HG02623 (cell line): ENCODE results near the gene PCK2.
"Not testable (repeated sequence)": the region's sequence is repeated elsewhere in the genome, so short reads cannot be mapped to it uniquely, and the experiment has no call there.

ENCODE experiments used
- ATAC-seq: cut with Tn5 transposase; IDR thresholded peaks from one replicate; pipeline ENCODE4 v1.9.1; 2021; ENCODE audit warnings: moderate library complexity; ENCODE audit not compliant: unreplicated experiment

Gene PCK2

DNA sequence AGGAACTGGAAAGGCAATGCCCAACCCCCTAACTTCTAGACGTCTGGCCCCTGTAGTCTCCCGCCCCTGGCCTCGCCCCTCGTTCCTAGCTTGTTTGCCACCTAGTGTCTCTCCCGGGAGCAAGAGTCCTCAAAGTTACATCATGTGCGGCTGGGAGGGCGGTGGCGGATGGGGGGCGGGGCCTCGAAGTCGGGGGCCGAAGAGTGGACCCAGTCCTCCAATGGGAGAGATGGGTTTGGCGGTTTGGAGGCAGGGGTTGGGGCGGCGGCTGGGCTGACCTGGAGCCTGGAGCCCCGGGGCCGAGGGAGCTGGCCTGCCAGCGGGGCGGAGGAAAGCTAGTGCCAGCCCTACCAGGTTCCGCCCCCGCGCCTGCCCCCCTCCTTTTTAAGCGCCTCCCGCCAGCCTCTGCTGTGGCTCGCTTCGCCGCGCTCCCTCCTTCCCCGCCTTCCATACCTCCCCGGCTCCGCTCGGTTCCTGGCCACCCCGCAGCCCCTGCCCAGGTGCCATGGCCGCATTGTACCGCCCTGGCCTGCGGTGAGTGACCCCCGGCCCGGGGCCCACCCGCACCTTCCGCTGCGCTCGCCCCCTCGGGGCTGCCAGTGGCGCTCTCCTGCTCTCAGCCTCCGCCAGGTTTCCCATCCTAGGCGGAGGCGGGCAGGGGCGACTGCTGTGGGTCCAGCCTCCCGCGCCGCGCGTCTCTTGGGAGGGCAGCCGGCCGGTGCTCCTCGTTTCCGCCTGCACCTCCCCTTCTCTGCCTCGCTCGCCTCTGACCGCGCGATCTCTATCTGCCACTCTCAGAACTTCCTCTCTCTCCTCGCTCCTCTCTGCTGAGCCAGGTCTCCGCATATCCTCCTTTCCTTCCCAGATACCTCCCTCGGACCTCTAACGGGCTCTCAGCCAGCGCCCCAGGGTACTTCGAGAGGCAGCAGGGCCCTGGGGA lies at the start of gene PCK2:
TSS of gene PCK2 (plus strand) at position 411 of the 940 bp plus-strand sequence. CDS start at position 506, 95 bp downstream.
- peak; percentile 41 for ATAC-seq

DNA sequence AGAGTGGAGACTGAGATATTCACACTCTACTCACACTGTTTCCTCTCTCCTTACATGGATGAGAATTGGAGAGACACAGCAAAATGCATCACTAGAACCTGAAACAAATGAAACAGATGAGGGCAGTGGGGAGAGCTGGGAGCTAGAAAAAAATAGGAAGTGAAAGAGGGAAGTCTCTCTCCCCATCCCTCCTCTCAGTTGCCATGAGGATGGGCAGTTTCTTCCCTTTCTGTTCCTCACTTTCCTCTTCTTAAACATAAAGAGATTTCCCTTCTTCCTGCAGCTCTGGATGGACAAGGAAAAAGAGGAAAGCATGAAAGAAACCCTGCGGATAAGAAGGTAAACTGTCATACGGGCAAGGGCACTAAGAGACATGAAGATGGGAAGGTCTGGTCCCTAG lies 45.1 kb upstream of the PCK2 start:
- not testable (repeated sequence) for ATAC-seq

DNA sequence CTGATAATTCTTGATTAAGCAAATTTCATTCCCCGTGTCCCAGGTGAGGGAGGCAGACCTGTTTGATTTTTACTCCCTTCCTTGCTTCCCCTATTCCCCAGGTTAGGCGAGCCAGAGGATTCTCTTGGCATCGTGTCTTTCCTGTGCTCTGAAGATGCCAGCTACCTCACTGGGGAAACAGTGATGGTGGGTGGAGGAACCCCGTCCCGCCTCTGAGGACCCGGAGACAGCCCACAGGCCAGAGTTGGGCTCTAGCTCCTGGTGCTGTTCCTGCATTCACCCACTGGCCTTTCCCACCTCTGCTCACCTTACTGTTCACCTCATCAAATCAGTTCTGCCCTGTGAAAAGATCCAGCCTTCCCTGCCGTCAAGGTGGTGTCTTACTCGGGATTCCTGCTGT lies 43.4 kb upstream of the PCK2 start:
- not testable (repeated sequence) for ATAC-seq

DNA sequence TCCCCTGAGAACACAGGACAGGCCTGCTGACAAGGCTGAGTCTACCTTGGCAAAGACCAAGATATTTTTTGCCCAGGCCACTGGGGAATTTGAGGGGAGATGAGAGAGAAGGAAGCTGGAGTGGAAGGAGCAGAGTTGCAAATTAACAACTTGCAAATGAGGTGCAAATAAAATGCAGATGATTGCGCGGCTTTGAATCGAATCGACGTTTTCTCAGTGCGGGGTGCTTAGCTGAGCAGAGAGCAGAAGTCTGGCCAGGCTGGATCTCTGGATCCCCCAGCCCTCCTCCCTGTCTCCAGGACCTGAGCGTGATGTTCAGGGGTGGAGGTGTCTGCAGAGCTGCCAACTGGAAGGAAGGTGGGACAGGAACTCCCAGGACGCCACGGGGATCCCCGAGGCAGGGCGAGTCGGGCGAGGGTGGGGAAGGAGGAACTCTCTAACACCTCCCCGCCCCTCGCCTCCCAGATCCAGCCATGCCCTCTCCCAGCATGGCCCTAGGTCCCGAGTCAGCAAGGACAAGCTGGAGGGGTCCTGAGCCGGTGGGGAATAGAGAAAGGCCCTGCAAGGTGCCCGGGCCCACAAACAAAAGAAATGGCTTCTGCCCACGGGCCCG lies 42.8 kb upstream of the PCK2 start:
- ATAC-seq: peak; percentile 17

DNA sequence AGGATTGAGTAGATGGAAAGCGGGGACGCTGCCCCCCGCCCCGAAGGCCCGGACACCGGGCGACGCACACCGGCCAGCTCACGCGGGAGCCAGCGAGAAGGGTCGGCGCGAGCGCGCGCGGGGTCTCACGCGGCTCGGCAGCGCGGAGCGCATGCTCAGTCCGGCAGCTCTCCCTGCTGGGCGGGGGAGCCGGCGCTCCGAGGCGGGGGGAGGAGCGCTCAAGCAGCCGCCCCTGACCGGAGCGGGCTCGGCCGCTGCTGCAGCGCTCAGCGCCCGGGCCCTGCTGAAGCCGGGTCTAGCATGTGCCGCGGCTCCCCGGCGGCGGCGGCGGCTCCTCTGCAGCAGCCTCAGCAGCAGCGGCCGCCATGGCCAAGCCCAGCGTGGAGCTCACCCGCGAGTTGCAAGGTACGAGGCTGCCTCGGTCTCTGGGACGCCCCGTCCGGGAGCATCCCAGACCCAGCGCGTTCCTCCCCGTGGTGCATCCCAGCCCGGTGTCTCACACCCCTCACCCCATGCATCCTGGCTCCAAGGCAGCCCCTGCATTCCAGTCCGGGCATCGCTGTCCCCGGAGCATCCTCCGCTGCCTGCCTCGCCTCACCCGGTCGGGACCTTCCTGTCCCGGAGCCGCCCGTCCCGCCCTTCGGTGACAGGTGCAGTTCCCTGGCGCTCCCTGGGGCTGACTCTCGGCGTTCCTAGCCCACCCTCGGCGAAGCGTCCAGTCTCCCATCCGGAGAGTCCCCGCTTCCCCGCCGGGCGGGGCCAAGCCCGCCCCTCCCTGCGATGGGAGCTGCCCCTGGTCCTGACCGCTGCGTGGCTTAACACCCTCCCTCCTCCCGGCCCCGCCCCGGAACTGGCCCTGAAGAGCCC lies 42.1 kb upstream of the PCK2 start, which contains the start of gene CARMIL3:
TSS of gene CARMIL3 (plus strand) at position 221 of the 867 bp plus-strand sequence. CDS start at position 366, 145 bp downstream.
- peak; percentile 64 for ATAC-seq

DNA sequence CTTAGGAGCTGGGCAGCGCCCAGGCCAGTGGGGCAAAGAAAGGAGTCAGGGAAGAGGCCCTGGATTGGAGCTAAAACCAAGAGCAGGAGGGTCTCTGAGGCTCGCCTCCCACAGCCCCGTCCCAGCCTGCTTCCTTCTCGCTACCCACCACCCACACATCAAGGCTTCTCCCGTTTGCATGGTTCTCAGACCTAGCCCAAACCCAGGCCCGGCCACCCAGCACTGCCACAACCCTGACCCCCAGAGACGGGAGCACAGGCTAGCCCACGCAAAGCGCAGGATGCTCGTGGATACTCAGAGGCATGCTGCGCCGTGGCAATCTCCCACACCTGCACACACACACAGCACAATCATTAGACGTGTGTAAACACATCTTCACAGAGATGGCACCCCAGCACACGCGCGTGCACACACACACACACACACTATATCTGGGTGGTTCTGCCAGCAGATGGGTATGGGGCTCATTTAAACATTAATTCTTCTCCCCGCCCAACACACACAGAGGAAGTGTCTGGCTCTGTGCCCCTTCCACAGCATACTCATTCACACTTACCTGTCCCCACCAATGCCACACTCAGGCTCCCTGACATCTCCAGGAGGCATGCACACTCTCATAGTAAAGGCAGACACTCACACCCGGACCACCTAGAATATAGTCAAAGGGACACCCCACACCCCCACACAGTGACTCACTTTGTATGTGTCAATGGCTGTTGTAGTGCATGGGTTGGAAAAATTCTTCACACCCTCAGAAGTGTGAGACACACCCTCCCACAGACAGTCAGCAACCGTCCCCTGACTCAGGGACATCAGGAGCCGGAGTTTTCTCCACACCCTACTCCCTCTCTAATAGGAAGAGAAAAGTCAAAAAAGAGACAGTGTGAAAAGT lies 41.2 kb upstream of the PCK2 start:
- ATAC-seq: no peak

DNA sequence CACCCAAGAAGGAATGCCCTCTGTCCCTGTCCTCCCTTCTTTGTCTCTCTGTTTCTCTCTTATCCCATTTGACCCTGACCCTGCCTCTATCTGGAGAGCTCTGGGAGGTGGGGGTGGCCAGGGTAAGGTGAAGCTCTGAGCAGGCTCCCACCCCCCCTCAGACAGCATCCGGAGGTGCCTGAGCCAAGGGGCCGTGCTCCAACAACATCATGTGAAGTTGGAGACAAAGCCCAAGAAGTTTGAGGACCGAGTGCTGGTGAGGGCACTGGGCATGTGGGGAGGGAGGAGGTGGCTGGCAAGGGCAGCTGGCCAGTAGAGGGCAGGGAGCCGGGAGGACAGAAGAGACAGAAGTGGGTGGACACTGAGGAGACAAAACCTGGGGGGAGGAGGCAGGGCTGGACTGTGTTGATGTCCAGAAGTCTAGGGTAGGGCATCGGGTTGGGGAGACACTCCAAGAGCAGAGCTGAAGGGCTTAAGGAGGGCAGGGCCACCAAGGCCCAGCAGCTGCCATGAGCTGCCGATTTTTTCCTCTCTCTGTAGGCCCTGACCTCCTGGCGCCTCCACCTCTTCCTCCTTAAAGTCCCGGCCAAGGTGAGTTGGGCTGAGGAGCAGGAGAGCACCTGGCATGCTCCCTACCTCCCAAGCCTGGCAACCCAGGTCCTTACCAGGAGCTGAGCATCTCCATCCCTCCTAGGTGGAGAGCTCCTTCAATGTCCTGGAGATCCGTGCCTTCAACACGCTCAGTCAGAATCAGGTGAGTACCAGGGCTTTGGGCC lies 40.4 kb upstream of the PCK2 start:
- ATAC-seq: no peak

DNA sequence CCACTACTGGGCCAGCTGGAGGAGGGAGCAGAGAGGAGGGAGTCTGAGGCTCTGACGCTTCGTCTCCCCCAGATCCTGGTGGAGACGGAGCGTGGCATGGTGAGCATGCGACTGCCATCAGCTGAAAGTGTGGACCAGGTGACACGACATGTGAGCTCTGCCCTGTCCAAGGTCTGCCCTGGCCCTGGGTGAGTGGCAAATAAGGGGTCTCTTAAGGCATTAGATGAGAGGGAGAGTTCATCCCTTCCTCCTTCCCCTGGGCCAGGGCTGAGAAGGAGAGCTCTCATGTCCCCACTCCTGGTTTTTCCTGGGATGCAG lies 39.8 kb upstream of the PCK2 start:
- ATAC-seq: no peak

DNA sequence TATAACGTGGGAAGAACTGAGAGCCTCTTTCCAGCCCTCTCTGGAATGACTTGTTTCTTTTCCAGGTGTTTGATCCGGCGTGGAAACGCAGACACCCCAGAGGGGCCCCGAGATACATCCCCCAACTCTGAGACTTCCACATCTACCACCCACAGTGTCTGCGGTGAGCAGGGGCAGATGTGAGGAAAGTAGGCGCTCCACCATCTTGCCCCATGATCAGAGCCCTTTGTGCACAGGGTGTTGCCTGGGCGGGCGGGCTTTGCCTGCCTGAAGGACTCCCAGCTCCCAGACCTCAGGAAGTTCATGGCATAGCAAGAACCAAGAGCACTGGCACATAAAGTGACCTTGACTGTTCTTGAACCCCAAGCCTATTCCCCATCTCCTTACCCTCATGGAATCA lies 39.5 kb upstream of the PCK2 start:
- no peak for ATAC-seq

DNA sequence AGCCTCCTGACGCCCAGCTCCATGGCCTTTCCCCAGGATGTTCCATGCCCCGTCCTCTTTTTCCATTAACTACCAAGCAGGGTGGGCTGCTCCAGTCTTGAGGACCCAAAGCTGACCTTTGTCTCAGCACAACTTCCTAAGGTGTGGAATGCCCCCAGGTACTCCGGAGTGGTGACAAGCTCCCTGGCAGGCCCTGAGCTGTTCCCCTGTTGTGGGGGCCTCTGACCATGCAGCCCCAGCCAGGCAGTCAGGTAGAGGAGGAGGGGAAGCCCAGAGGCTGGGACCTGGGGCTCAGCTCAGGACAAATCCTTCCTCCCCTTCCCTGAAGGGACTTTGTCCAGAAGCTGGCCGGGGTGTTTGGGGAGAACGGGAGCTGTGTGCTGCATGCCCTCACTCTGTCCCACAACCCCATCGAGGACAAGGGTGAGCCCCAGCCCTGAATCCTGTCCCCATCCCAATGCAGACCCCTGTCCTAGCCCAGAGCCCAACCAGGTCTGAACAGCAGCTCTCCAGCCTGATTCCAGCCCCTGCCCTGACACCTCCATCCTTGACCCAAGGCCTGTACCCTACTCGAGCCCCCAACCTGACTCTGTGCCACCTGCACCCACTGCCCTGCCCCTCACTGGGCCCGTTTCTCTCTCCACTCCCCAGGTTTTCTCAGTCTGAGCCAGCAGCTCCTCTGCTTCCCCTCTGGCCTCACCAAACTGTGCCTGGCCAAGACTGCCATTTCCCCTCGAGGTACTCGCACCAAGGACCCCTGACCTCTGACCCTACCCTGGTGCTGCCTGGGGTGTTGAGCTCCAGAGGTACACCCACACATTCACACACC lies 37.9 kb upstream of the PCK2 start:
- no peak for ATAC-seq

DNA sequence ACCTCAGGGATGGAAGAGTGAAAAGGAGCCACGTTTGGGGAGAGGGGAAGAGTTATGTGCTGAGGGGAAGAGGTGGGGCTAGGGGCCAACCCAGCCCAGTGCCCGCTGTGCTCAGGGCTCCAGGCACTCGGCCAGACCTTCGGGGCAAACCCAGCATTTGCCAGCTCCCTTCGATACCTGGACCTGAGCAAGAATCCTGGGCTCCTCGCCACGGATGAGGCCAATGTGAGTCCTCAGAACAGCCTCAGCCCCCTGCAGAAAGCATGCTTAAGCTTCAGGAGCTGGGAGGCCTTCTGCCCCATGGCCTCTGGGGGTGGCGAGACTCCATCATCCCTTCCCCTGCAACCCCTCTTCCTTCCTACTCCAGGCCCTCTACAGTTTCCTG lies 37.3 kb upstream of the PCK2 start:
- ATAC-seq: no peak

DNA sequence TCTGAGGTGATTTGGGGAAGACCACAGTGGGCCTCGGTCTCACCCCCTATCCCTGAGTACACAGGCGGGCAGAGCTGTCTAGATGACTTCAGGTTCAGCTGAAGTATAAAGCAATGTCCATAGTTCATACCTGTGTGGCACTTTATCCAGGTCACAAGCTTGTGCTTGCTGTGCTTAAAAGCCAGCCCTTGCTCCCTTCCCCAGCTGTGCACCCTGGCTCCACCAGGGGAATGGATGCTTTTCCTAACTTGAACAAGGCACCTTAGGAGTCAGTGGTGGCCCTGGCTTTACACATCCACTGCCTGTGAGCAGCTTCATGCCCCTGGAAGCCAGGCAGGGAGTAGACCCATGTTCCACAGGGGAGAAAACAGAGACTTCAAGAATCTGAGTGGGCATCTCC lies 36.8 kb upstream of the PCK2 start:
- ATAC-seq: no peak

DNA sequence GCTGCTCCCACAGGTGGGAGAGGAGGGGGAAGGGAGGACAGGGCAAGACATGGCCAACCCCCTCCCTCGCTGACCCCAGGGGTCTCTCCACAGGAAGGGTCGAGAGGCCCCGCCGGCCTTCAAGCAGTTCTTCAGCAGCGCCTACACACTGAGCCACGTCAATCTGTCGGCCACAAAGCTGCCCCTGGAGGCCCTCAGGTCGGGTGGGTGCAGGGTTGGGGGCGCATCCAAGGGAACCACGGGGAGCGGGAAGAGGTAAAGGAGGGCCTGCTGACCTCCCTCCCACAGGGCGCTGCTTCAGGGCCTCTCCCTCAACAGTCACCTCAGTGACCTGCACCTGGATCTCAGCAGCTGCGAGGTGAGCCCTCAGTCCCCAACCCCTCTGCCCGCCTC lies 36.2 kb upstream of the PCK2 start:
- no peak for ATAC-seq

DNA sequence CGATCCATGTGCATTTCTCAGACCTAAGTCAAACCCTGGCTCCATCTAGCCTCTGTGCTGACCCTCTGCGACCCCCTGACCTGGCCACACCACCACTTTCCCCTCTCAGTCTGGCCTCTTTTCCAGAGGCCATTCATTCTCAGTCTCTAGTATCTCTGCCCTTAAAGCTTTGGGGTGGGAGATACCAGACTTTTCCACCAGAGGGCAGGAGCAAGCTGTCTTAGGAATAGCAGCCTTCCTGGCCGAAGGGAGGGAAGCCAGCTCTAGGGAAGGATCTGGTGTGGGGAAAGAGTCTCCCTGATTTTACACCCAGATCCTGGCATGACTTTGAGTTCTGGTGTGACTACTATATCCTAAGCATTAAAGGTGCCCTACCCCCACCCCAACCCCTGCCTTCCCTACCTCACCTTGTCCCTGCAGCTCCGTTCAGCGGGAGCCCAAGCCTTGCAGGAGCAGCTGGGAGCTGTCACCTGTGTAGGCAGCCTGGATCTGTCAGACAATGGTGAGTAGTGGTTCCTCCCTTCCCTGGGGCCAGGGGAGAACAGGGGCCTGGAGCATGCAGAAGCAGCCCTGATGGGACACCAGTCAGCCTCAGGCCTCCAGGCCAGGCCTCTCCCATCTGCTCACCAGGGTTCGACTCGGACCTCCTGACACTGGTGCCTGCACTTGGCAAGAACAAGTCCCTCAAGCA lies 35.7 kb upstream of the PCK2 start:
- ATAC-seq: peak; percentile 70

DNA sequence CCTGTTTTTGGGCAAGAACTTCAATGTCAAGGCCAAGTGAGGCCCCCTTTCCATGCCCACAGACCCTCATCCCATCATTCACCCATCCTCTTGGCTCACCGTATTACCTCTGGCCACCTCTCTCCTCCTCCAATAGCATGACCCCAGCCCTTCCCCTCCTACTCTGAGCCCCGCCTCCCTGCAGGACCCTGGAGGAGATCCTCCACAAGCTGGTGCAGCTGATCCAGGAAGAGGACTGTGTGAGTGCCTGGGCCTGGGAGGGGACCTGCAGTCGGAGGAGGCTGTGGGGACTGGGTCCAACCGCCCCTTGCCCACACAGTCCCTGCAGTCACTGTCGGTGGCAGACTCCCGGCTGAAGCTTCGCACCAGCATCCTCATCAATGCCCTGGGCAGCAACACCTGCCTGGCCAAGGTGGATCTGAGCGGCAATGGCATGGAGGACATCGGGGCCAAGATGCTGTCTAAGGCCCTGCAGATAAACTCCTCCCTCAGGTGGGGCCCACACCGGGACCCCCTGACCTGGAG lies 35.1 kb upstream of the PCK2 start:
- ATAC-seq: no peak

DNA sequence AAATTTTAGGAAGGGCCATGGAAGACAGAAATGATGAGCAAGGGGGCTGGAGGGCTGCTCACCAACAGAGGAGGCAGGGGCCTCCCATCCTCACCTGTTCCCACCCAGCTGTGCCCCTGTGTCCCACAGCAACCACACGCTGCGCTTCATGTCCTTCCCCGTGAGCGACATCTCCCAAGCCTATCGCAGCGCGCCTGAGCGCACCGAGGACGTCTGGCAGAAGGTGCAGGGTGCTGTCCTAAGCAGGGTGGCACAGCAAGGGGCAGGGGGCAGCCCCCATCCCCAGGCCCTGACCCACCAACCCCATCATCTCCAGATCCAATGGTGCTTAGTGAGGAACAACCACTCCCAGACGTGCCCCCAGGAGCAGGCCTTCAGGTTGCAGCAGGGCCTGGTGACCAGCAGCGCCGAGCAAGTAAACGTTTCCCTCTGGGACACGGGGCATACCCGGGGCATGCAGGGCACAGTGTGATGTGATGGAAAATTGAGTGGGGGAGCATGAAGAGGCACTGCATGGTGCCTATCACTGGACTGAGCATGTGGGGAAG lies 34.2 kb upstream of the PCK2 start:
- no peak for ATAC-seq

DNA sequence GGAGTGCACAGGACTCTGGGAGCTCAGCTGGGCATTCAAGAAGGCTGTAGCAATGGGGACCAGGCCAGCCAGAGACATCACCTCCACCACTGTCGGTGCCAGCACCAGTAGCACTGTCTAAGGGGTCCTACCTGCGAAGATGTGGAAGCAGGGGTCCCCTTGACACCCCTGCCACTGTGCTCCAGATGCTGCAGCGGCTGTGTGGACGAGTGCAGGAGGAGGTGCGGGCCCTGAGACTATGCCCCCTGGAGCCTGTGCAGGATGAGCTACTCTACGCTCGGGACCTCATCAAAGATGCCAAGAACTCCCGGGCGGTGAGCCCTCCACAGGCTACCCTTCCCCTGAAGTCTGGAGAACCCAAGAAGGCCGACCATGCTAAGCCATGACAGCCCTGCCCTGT lies 33.7 kb upstream of the PCK2 start:
- ATAC-seq: no peak
